Bronchial epithelial cell (primary cell): ENCODE results near the gene TAOK2. TPM values are rescaled to one million over a fixed set of nuclear protein-coding genes. Genes with fewer than 3 reads are reported as not detected.

Source experiments
- DNase-seq: peaks from one replicate; pipeline ENCODE4 v3.0.0-alpha.2; 2010; ENCODE audit warnings: low read depth
- FAIRE-seq: peaks from 2 replicates; lab custom pipeline; 2011; peaks lifted over from hg19 to GRCh38; lab: Jason Lieb, UNC
- H3K27me3 ChIP-seq: 2 replicates; pipeline ENCODE4 v1.5.1; 2011; ENCODE audit warnings: low read length; ENCODE audit not compliant: control insufficient read depth, insufficient read depth
- H3K36me3 ChIP-seq: 2 replicates; pipeline ENCODE4 v1.5.1; 2011; ENCODE audit warnings: low read length; ENCODE audit not compliant: control insufficient read depth, insufficient read depth
- H3K4me3 ChIP-seq: 2 replicates; pipeline ENCODE4 v1.5.1; 2011; ENCODE audit warnings: mild to moderate bottlenecking, low read depth, low read length, control low read depth
- total RNA-seq: library from RNA; depleted of rRNA; stranded (reverse); fragments of >200 nt; gene quantifications from 2 replicates; pipeline ENCODE4 v1.2.1, GENCODE V29; 2014
- TF ChIP-seq, protein P1 (sequence below): IDR thresholded peaks from 2 replicates; pipeline ENCODE4 v1.5.1; 2011; ENCODE audit warnings: mild to moderate bottlenecking, moderate library complexity, low read length, control low read depth, inconsistent platforms; ENCODE audit not compliant: insufficient read depth, severe bottlenecking

The TAOK2 gene
- total RNA-seq, 1 donor from 2014 or later: 24.7 TPM

DNA sequence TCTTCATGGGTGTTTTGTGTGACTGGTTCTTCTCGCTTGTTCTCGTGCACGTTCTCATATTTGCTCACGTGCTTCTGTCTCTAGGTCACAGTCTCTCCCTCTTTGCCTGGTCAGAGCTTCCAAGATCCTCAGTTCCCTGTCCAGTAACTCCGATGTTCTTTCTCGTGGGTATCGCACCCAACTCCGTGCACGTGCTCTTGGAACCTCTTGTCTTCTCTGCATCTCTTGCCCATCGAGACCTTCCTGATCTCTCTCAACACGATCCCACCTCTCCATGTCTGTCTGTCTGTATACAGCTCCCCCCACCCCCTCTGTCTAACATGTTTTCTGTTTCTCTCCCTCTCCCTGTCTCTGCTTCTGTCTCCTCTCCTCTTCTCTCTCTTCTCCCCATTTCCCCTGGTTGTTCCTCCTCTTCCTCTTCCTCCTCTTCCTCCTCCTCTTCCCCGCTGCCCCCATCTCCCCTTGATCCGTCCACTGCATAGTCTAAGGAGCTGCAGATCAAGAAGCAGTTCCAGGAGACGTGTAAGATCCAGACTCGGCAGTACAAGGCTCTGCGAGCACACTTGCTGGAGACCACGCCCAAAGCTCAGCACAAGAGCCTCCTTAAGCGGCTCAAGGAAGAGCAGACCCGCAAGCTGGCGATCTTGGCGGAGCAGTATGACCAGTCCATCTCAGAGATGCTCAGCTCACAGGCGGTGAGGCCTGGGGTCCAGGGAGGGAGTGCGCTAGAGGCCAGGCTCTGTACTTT, 15.6 kb downstream of the TAOK2 start:
- H3K36me3 ChIP-seq: peaks cover 36% of the 10 kb centered on the region
- FAIRE-seq: peak; percentile 92
- H3K4me3 ChIP-seq: no peak overlapping the region
- H3K27me3 ChIP-seq: no peaks in the 10 kb centered on the region
- TF ChIP-seq, protein P1, sequence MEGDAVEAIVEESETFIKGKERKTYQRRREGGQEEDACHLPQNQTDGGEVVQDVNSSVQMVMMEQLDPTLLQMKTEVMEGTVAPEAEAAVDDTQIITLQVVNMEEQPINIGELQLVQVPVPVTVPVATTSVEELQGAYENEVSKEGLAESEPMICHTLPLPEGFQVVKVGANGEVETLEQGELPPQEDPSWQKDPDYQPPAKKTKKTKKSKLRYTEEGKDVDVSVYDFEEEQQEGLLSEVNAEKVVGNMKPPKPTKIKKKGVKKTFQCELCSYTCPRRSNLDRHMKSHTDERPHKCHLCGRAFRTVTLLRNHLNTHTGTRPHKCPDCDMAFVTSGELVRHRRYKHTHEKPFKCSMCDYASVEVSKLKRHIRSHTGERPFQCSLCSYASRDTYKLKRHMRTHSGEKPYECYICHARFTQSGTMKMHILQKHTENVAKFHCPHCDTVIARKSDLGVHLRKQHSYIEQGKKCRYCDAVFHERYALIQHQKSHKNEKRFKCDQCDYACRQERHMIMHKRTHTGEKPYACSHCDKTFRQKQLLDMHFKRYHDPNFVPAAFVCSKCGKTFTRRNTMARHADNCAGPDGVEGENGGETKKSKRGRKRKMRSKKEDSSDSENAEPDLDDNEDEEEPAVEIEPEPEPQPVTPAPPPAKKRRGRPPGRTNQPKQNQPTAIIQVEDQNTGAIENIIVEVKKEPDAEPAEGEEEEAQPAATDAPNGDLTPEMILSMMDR: no peak
- DNase-seq: no peak

DNA sequence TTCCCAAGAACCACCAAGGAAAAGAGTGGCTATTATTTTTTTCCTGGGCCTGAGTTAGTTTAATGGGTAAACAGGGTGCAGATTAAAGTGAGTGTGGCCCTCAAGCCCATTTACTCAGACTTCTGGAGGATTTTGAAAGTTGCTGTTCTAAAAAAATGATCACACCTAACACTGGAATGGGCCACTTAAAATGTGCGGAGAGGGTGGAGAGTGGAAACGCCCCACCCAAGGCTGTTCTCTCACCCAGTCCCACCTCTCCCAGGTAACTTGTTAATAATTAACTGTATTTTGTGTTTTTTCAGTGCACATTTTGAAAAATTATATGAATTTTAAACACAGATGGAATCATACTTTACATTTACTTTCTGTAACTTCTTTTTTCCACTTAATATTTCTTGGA, 16.4 kb downstream of the TAOK2 start:
- TF ChIP-seq, protein P1: no peak
- Histone ChIP-seq H3K27me3 (no peaks in the 10 kb centered on the region), H3K4me3 (no peak overlapping the region), H3K36me3 (peaks cover 31% of the 10 kb centered on the region)
- DNase-seq (no peak), FAIRE-seq (no peak)

DNA sequence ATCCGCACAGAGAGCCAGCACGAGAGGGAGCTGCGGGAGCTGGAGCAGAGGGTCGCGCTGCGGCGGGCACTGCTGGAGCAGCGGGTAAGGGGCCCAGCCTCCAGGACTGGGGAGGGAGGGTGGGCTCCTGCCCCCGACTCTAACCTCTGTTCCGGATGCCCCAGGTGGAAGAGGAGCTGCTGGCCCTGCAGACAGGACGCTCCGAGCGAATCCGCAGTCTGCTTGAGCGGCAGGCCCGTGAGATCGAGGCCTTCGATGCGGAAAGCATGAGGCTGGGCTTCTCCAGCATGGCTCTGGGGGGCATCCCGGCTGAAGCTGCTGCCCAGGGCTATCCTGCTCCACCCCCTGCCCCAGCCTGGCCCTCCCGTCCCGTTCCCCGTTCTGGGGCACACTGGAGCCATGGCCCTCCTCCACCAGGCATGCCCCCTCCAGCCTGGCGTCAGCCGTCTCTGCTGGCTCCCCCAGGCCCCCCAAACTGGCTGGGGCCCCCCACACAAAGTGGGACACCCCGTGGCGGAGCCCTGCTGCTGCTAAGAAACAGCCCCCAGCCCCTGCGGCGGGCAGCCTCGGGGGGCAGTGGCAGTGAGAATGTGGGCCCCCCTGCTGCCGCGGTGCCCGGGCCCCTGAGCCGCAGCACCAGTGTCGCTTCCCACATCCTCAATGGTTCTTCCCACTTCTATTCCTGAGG, 17.4 kb downstream of the TAOK2 start:
- no peaks in the 10 kb centered on the region for H3K27me3 ChIP-seq
- no peak overlapping the region for H3K4me3 ChIP-seq
- H3K36me3 ChIP-seq: peaks cover 25% of the 10 kb centered on the region
- TF ChIP-seq, protein P1: no peak
- FAIRE-seq (no peak), DNase-seq (no peak)

DNA sequence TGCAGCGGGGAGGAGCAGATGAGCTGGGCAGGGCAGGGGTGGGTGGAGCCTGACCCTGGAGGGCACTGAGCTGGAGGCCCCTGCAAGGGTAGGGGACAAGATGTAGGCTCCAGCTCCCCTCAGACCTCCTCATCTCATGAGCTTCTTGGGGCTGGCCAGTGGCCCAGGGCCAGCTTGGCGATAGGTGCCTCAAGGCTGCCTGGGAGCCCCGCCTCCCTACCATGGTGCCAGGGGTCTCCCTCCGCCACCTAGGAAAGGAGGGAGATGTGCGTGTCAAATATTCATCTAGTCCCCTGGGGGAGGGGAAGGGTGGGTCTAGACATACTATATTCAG, 17.9 kb downstream of the TAOK2 start:
- Histone ChIP-seq H3K4me3 (no peak overlapping the region), H3K36me3 (peaks cover 21% of the 10 kb centered on the region), H3K27me3 (no peaks in the 10 kb centered on the region)
- TF ChIP-seq, protein P1: no peak
- FAIRE-seq (no peak), DNase-seq (no peak)

DNA sequence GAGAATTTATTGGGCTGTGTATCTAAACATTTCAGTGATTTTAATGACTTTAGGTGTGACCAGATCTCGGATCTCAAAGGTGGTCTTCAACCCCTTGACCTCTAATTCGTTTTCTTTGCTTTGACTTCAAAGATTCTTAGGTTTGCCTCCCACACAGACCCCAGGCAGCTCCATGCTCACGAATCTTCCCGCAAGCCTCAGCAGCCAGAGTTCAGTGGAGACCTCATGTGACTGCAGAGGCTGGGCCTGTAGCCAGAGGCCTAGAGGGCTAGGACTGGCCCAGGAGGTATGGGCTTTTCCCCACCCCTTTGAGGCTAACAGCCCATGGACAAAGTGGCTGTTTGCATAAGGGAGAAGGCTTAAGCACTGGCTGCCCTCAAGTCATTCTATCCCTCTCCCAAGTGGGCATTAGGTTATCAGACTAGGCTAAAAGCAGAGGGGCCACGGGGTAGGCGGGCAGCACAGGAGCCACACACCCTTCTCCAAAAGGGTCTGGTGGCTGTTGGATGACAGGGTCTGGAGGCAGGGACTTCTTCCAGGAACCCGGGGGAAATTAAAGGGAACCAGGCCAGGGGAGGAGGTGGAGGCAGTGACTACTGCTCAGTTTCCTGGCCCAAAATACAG, 18.8 kb downstream of the TAOK2 start:
- no peak for FAIRE-seq
- peaks cover 17% of the 10 kb centered on the region for H3K36me3 ChIP-seq
- DNase-seq: no peak

More for the DNA sequence above, 18.8 kb downstream of the TAOK2 start:
- TF ChIP-seq, protein P1: no peak
- no peaks in the 10 kb centered on the region for H3K27me3 ChIP-seq
- no peak overlapping the region for H3K4me3 ChIP-seq
